Keratinocyte (primary cell): ENCODE data around the gene GRIK2. TPM values are rescaled to one million over a fixed set of nuclear protein-coding genes. Genes with fewer than 3 reads are reported as not detected.

Experiments
- DNase-seq: peaks from one replicate; pipeline ENCODE4 v3.0.0-alpha.2; 2011; ENCODE audit warnings: low read depth, missing footprints, low spot score
- FAIRE-seq: peaks from 2 replicates; lab custom pipeline; 2011; peaks lifted over from hg19 to GRCh38; lab: Jason Lieb, UNC
- H2AFZ ChIP-seq: 2 replicates; pipeline ENCODE4 v1.6.0; 2012; ENCODE audit warnings: low read length, control low read depth, inconsistent platforms; ENCODE audit not compliant: control insufficient read depth
- H3K27ac ChIP-seq: 2 replicates; pipeline ENCODE4 v1.5.1; 2011; ENCODE audit warnings: low read length; ENCODE audit not compliant: control insufficient read depth, insufficient read depth
- H3K27me3 ChIP-seq: 3 replicates; pipeline ENCODE4 v1.6.0; 2011; ENCODE audit warnings: low read length; ENCODE audit not compliant: control insufficient read depth, insufficient read depth; ENCODE audit errors: extremely low read depth
- H3K36me3 ChIP-seq, 2 experiments: 2 replicates in 1 of 2; 3 replicates in 1 of 2; pipeline ENCODE4 v1.5.1; 2011; ENCODE audit warnings: low read length in 2 of 2, mild to moderate bottlenecking in 1 of 2; ENCODE audit not compliant: control insufficient read depth in 2 of 2, insufficient read depth in 2 of 2; ENCODE audit errors: extremely low read depth in 1 of 2
- H3K4me1 ChIP-seq: 3 replicates; pipeline ENCODE4 v1.5.1; 2011; ENCODE audit warnings: low read length; ENCODE audit not compliant: control insufficient read depth, insufficient read depth; ENCODE audit errors: extremely low read depth
- H3K4me2 ChIP-seq: 3 replicates; pipeline ENCODE4 v1.6.0; 2011; ENCODE audit warnings: low read depth, low read length; ENCODE audit not compliant: control insufficient read depth, insufficient read depth; ENCODE audit errors: extremely low read depth
- H3K4me3 ChIP-seq, 3 experiments: fragments of 200-600 bp in 1 of 3; sonication (generic) in 1 of 3; 2 replicates in 2 of 3; 3 replicates in 1 of 3; pipeline ENCODE4 v1.5.1; 2011 to 2016; ENCODE audit warnings: low read length in 3 of 3, mild to moderate bottlenecking in 3 of 3, control low read depth in 2 of 3, inconsistent platforms in 1 of 3, low read depth in 1 of 3, mixed read lengths in 1 of 3, mixed run types in 1 of 3, moderate library complexity in 1 of 3; ENCODE audit not compliant: control insufficient read depth in 2 of 3, insufficient read depth in 2 of 3; ENCODE audit errors: extremely low read depth in 1 of 3
- H3K79me2 ChIP-seq: 2 replicates; pipeline ENCODE4 v1.6.0; 2012; ENCODE audit warnings: low read length; ENCODE audit not compliant: control insufficient read depth, insufficient read depth
- H3K9ac ChIP-seq: 3 replicates; pipeline ENCODE4 v1.6.0; 2011; ENCODE audit warnings: low read length; ENCODE audit not compliant: control insufficient read depth, insufficient read depth; ENCODE audit errors: extremely low read depth
- H3K9me1 ChIP-seq: 3 replicates; pipeline ENCODE4 v1.6.0; 2011; ENCODE audit warnings: low read length; ENCODE audit not compliant: control insufficient read depth, insufficient read depth; ENCODE audit errors: extremely low read depth
- H3K9me3 ChIP-seq: 2 replicates; pipeline ENCODE4 v1.5.1; 2012; ENCODE audit warnings: low read depth, low read length; ENCODE audit not compliant: control insufficient read depth
- H4K20me1 ChIP-seq: 3 replicates; pipeline ENCODE4 v1.6.0; 2011; ENCODE audit warnings: low read length; ENCODE audit not compliant: control insufficient read depth, insufficient read depth; ENCODE audit errors: extremely low read depth
- EZH2 ChIP-seq: IDR thresholded peaks from one replicate; pipeline ENCODE4 v1.6.1; 2012; ENCODE audit warnings: inconsistent platforms, mild to moderate bottlenecking, low read length, moderate library complexity
- dilution Hi-C: fragments of 300-500 bp; cut with MboI; formaldehyde crosslinking; loops from one replicate; pipeline ENCODE4 v1.7.0; 2020; ENCODE audit warnings: low sequenced_read_pairs; ENCODE audit not compliant: extremely low pct_ligation_motif_present
- polyA plus RNA-seq, 5 experiments: library from polyadenylated mRNA; depleted of rRNA in 3 of 5; stranded (reverse) in 3 of 5; stranded (forward) in 1 of 5; unstranded in 1 of 5; fragments of >200 nt; gene quantifications; 1 replicate in 1 of 5; 2 replicates in 3 of 5; 3 replicates in 1 of 5; pipeline versions ENCODE4 v1.2.1 to v1.2.3, GENCODE V29; 2011 to 2012; ENCODE audit warnings: missing spikeins in 2 of 5, low read depth in 1 of 5, low replicate concordance in 1 of 5
- TF ChIP-seq, protein P1 (sequence below), 3 experiments: IDR thresholded peaks in 1 of 3; conservative IDR thresholded peaks in 1 of 3; optimal IDR thresholded peaks in 1 of 3; 2 replicates in 2 of 3; 3 replicates in 1 of 3; pipeline versions ENCODE3 to v1.5.1; 2011; ENCODE audit warnings: low read length in 3 of 3, mild to moderate bottlenecking in 3 of 3, moderate library complexity in 2 of 3, control low read depth in 1 of 3, inconsistent platforms in 1 of 3; ENCODE audit not compliant: insufficient read depth in 2 of 3; ENCODE audit errors: extremely low read depth in 1 of 3

GRIK2 gene
- polyA plus RNA-seq, 1 donor (not counting 4 experiments of a cell fraction or from before 2014, with no cell fraction given), result 0.01 TPM

- DNase-seq (no peak), FAIRE-seq (no peak)
- H3K4me1 ChIP-seq, result no peaks in the 10 kb centered on the region
- dilution Hi-C loops, result no loop called here
- no peaks in the 10 kb centered on the region for H3K36me3 ChIP-seq
- H3K27ac ChIP-seq, result no peak overlapping the region
- no peaks in the 10 kb centered on the region for H3K9me3 ChIP-seq
- no peaks in the 10 kb centered on the region for H3K79me2 ChIP-seq
- H3K4me3 ChIP-seq, result no peak overlapping the region
- no peak overlapping the region for H2AFZ ChIP-seq
- TF ChIP-seq EZH2, result no peak
- TF ChIP-seq, protein P1, sequence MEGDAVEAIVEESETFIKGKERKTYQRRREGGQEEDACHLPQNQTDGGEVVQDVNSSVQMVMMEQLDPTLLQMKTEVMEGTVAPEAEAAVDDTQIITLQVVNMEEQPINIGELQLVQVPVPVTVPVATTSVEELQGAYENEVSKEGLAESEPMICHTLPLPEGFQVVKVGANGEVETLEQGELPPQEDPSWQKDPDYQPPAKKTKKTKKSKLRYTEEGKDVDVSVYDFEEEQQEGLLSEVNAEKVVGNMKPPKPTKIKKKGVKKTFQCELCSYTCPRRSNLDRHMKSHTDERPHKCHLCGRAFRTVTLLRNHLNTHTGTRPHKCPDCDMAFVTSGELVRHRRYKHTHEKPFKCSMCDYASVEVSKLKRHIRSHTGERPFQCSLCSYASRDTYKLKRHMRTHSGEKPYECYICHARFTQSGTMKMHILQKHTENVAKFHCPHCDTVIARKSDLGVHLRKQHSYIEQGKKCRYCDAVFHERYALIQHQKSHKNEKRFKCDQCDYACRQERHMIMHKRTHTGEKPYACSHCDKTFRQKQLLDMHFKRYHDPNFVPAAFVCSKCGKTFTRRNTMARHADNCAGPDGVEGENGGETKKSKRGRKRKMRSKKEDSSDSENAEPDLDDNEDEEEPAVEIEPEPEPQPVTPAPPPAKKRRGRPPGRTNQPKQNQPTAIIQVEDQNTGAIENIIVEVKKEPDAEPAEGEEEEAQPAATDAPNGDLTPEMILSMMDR (optimal IDR thresholded peaks at IDR 0.05 in 1 of 3, IDR thresholded peaks at IDR 0.05 in 1 of 3, conservative IDR thresholded peaks at IDR 0.05 in 1 of 3; ENCODE audit: extremely low read depth in 1 of 3, insufficient read depth in 2 of 3, low read length in 3 of 3), result no peak
- H4K20me1 ChIP-seq, result no peaks in the 10 kb centered on the region
- H3K9me1 ChIP-seq, result no peaks in the 10 kb centered on the region
- no peak overlapping the region for H3K9ac ChIP-seq
- no peaks in the 10 kb centered on the region for H3K27me3 ChIP-seq
- H3K4me2 ChIP-seq, result no peak overlapping the region
Measured at GRCh38 chr6:101824551-101825345, 431.2 kb downstream of the GRIK2 start.

DNA sequence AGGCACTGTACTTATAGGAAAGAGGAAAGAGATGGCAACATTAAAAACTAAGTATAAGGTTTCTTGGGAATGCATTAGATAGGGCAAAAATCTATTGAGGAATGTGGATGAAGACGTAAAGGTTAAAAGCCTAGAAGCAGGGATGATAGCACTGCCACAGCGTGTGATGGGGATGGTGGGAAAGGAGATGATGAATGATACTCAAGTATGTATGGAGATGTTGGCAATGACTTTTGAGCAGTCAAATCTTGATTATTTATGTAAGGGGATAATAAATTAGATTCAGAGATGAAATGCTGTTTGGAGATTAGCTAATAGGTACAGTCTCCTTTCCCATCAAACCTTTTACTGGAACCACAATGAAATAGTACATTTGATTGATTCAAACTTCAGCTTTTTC lies 432.8 kb downstream of the GRIK2 start:
- no peak overlapping the region for H3K4me2 ChIP-seq
- H3K79me2 ChIP-seq, result no peaks in the 10 kb centered on the region
- H3K9me3 ChIP-seq, result no peaks in the 10 kb centered on the region
- H3K4me3 ChIP-seq, result no peak overlapping the region
- H3K36me3 ChIP-seq, result no peaks in the 10 kb centered on the region
- no peak for FAIRE-seq
- DNase-seq, result no peak
- no peaks in the 10 kb centered on the region for H3K4me1 ChIP-seq
- no peaks in the 10 kb centered on the region for H4K20me1 ChIP-seq
- no peak overlapping the region for H3K27ac ChIP-seq
- H3K9me1 ChIP-seq, result no peaks in the 10 kb centered on the region
- no peak for TF ChIP-seq EZH2
- TF ChIP-seq, protein P1 (optimal IDR thresholded peaks at IDR 0.05 in 1 of 3, IDR thresholded peaks at IDR 0.05 in 1 of 3, conservative IDR thresholded peaks at IDR 0.05 in 1 of 3; ENCODE audit: extremely low read depth in 1 of 3, insufficient read depth in 2 of 3, low read length in 3 of 3), result no peak
- no peaks in the 10 kb centered on the region for H3K27me3 ChIP-seq
- H2AFZ ChIP-seq, result no peak overlapping the region
- dilution Hi-C loops, result no loop called here
- no peak overlapping the region for H3K9ac ChIP-seq
